GM19467 (cell line): Measurements from ENCODE around the gene OSBPL10.

ENCODE experiments used
- ATAC-seq: cut with Tn5 transposase; IDR thresholded peaks from one replicate; pipeline ENCODE4 v1.9.1; 2021; ENCODE audit warnings: mild to moderate bottlenecking, moderate library complexity; ENCODE audit not compliant: unreplicated experiment

OSBPL10 gene

GRCh38 chr3:31635545-31635944 is 345.5 kb downstream of the OSBPL10 start:
- ATAC-seq = no peak

GRCh38 chr3:31634476-31634875 is 346.6 kb downstream of the OSBPL10 start:
- no peak for ATAC-seq

- ATAC-seq = no peak
These were observed 352.0 kb downstream of the OSBPL10 start for GRCh38 chr3:31629054-31629453.

GRCh38 chr3:31625358-31625757 is 355.7 kb downstream of the OSBPL10 start:
- no peak for ATAC-seq

- ATAC-seq = no peak
These were observed 356.9 kb downstream of the OSBPL10 start for GRCh38 chr3:31624083-31624709.

- ATAC-seq = peak; percentile 64
These were observed 358.3 kb downstream of the OSBPL10 start for GRCh38 chr3:31622636-31623288.

GRCh38 chr3:31621314-31621713 is 359.7 kb downstream of the OSBPL10 start:
- ATAC-seq = no peak

- no peak for ATAC-seq
These were observed 360.4 kb downstream of the OSBPL10 start for GRCh38 chr3:31620656-31621055.

- no peak for ATAC-seq
These were observed 364.4 kb downstream of the OSBPL10 start for GRCh38 chr3:31616711-31617110.

- no peak for ATAC-seq
These were observed 365.8 kb downstream of the OSBPL10 start for GRCh38 chr3:31615071-31615875.

- ATAC-seq = no peak
These were observed 366.7 kb downstream of the OSBPL10 start for GRCh38 chr3:31614162-31614921.

- no peak for ATAC-seq
These were observed 367.4 kb downstream of the OSBPL10 start for GRCh38 chr3:31613654-31614053.

GRCh38 chr3:31613177-31613576 is 367.9 kb downstream of the OSBPL10 start:
- no peak for ATAC-seq
